Ishikawa (cell line): ENCODE measurements around the gene ATF3.

Experiments used
- CEBPB ChIP-seq: IDR thresholded peaks from 2 replicates; pipeline ENCODE4 v1.6.1; 2012
- CREB1 ChIP-seq: IDR thresholded peaks from 2 replicates; pipeline ENCODE4 v1.6.1; 2012; ENCODE audit warnings: low read depth
- EGR1 ChIP-seq: IDR thresholded peaks from 2 replicates; pipeline ENCODE4 v1.6.1; 2012
- FOXM1 ChIP-seq: IDR thresholded peaks from 2 replicates; pipeline ENCODE4 v1.6.1; 2012; ENCODE audit warnings: low read depth, borderline replicate concordance
- RAD21 ChIP-seq: IDR thresholded peaks from 2 replicates; pipeline ENCODE4 v1.6.1; 2012; ENCODE audit warnings: low read depth
- REST ChIP-seq: IDR thresholded peaks from 2 replicates; pipeline ENCODE4 v1.6.1; 2012; ENCODE audit warnings: low read depth, mild to moderate bottlenecking
- TAF1 ChIP-seq: IDR thresholded peaks from 2 replicates; pipeline ENCODE4 v1.6.1; 2012; ENCODE audit warnings: low read depth, mild to moderate bottlenecking
- USF1 ChIP-seq: IDR thresholded peaks from 2 replicates; pipeline ENCODE4 v1.6.1; 2012

GRCh38 chr1:212666116-212666775 lies 57.7 kb downstream of the ATF3 start:
- TF ChIP-seq TAF1 = no peak
- no peak for TF ChIP-seq USF1
- TF ChIP-seq REST = no peak
- TF ChIP-seq CREB1 = no peak
- no peak for TF ChIP-seq EGR1
- TF ChIP-seq RAD21 = no peak
- no peak for TF ChIP-seq FOXM1
- TF ChIP-seq CEBPB = no peak
